HG03135 (cell line): ENCODE results near the gene DIO1.

ENCODE experiments used
- ATAC-seq: cut with Tn5 transposase; IDR thresholded peaks from one replicate; pipeline ENCODE4 v1.9.1; 2021; ENCODE audit warnings: mild to moderate bottlenecking, moderate library complexity; ENCODE audit not compliant: unreplicated experiment

DIO1 gene

GRCh38 chr1:53938136-53938830 lies 44.3 kb downstream of the DIO1 start:
- no peak for ATAC-seq

GRCh38 chr1:53942127-53942957 lies 48.4 kb downstream of the DIO1 start:
- ATAC-seq, result no peak

- ATAC-seq, result no peak
Observed at GRCh38 chr1:53943090-53943489, 49.1 kb downstream of the DIO1 start.

- no peak for ATAC-seq
Observed at GRCh38 chr1:53943490-53944043, 49.6 kb downstream of the DIO1 start.

GRCh38 chr1:53944469-53945182 lies 50.6 kb downstream of the DIO1 start:
- no peak for ATAC-seq

GRCh38 chr1:53945183-53945432 lies 51.1 kb downstream of the DIO1 start:
- ATAC-seq, result no peak

GRCh38 chr1:53945433-53946251 lies 51.7 kb downstream of the DIO1 start, which contains the start of gene IFT25:
TSS of gene IFT25 (minus strand) at chr1:53945699. CDS start at chr1:53940082, 5,617 bp downstream.
- peak; percentile 66 for ATAC-seq

- peak; percentile 71 for ATAC-seq
Observed at GRCh38 chr1:53946252-53947171, 52.5 kb downstream of the DIO1 start, which contains the start of gene LRRC42. TSS of gene LRRC42 (plus strand) at chr1:53946350. CDS start at chr1:53952000, 5,650 bp downstream.

GRCh38 chr1:53947172-53947907 lies 53.4 kb downstream of the DIO1 start:
- ATAC-seq, result no peak

GRCh38 chr1:53948291-53948690 lies 54.3 kb downstream of the DIO1 start:
- no peak for ATAC-seq

- no peak for ATAC-seq
Observed at GRCh38 chr1:53949023-53949990, 55.3 kb downstream of the DIO1 start.

GRCh38 chr1:53951697-53952096 lies 57.7 kb downstream of the DIO1 start:
- no peak for ATAC-seq

GRCh38 chr1:53954128-53954527 lies 60.1 kb downstream of the DIO1 start:
- ATAC-seq, result no peak

- no peak for ATAC-seq
Observed at GRCh38 chr1:53956308-53957168, 62.6 kb downstream of the DIO1 start.

GRCh38 chr1:53957194-53957818 lies 63.3 kb downstream of the DIO1 start:
- no peak for ATAC-seq

GRCh38 chr1:53959664-53960250 lies 65.8 kb downstream of the DIO1 start:
- no peak for ATAC-seq
